Stomach (tissue), 4 donors: ENCODE results near the gene SYCE3.

Experiments
- EP300 ChIP-seq: sonication (generic); formaldehyde crosslinking; IDR thresholded peaks from one replicate; pipeline ENCODE4 v1.6.1; 2017; ENCODE audit warnings: antibody characterized with exemption
- POLR2A ChIP-seq, 4 donors: fragments of 450-650 bp; IDR thresholded peaks; one replicate each; pipeline ENCODE4 v1.6.1; 2016; ENCODE audit warnings: antibody characterized with exemption in 4 of 4, control low read depth in 2 of 4, mild to moderate bottlenecking in 1 of 4, moderate library complexity in 1 of 4
- POLR2AphosphoS5 ChIP-seq, 3 donors: sonication (generic); formaldehyde crosslinking; IDR thresholded peaks; one replicate each; pipeline ENCODE4 v1.6.1; 2016; ENCODE audit warnings: antibody characterized with exemption in 3 of 3
- TF ChIP-seq, protein P1 (sequence below), 7 experiments: fragments of 450-650 bp in 4 of 7; fragments of 200-600 bp in 3 of 7; sonication (generic) in 3 of 7; IDR thresholded peaks; one replicate each; pipeline ENCODE4 v1.5.1; 2016 to 2019; ENCODE audit warnings: antibody characterized with exemption in 7 of 7, control low read depth in 2 of 7, mild to moderate bottlenecking in 1 of 7

DNA sequence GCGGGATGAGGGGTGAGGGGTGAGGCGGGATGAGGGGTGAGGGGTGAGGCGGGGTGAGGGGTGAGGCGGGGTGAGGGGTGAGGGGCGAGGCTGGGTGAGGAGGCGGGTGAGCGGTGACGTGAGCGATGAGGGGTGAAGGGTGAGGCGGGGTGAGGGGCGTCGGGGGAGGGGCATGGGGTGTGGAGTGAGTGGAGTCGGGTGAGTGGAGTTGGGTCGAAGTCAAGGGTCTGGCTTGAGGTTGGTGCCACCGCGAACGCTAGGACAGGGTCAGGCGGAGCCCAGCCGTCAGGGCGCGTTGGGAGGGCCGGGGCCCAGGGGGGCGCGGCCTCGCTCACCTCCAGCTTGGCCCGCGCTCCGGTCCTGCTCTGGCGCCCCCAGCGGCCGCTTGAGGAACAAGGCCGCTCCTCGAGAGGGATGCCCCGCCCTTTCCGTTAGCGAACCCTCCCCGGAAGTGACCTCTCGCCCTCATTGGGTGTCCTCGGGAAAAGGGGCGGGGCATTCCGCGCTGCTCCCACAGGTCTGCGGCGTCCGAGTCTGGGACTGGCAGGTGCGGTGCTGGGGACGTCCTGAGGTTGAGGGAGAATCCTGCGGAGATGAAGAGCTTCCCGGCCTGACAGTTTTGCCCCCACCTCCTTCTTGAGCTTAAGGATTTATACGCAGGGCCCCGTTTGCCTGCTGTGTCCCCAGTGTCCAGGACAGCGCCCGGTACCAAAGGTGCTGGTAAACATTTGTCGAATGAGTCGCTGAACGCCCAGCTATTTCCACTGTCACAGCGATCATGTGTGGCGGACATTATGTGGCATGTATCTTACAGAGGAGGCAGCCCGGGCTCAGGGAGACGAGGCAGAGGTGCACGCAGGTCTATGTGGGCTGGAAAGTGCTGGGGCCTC lies at the start of gene SYCE3:
- TF ChIP-seq POLR2A (IDR thresholded peaks at IDR 0.05) (peak in 2 of 4 donors; percentile 55 to 86), POLR2AphosphoS5 (IDR thresholded peaks at IDR 0.05) (peak; percentile 45 to 96 (median 96)), EP300 (no peak)
- TF ChIP-seq, protein P1, sequence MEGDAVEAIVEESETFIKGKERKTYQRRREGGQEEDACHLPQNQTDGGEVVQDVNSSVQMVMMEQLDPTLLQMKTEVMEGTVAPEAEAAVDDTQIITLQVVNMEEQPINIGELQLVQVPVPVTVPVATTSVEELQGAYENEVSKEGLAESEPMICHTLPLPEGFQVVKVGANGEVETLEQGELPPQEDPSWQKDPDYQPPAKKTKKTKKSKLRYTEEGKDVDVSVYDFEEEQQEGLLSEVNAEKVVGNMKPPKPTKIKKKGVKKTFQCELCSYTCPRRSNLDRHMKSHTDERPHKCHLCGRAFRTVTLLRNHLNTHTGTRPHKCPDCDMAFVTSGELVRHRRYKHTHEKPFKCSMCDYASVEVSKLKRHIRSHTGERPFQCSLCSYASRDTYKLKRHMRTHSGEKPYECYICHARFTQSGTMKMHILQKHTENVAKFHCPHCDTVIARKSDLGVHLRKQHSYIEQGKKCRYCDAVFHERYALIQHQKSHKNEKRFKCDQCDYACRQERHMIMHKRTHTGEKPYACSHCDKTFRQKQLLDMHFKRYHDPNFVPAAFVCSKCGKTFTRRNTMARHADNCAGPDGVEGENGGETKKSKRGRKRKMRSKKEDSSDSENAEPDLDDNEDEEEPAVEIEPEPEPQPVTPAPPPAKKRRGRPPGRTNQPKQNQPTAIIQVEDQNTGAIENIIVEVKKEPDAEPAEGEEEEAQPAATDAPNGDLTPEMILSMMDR (IDR thresholded peaks at IDR 0.05), result peak in 6 of 7 experiments; percentile 48 to 98 (median 94)
